Mesothelial cell of epicardium (in vitro differentiated cells): ENCODE data around the gene KAZN. TPM values are rescaled to one million over a fixed set of nuclear protein-coding genes. Genes with fewer than 3 reads are reported as not detected.

Experiments
- DNase-seq, 2 experiments: peaks; one replicate each; pipeline ENCODE4 v3.0.0; 2021; ENCODE audit warnings: low spot score in 2 of 2; ENCODE audit not compliant: unreplicated experiment in 2 of 2
- H3K27ac Mint-ChIP-seq: 2 replicates; pipeline ENCODE4 v1.8.0; 2021; ENCODE audit warnings: mixed read lengths
- H3K27me3 Mint-ChIP-seq: 2 replicates; pipeline ENCODE4 v1.8.0; 2021; ENCODE audit warnings: low read depth, mixed read lengths
- H3K36me3 Mint-ChIP-seq: 2 replicates; pipeline ENCODE4 v1.8.0; 2021; ENCODE audit warnings: mixed read lengths
- H3K4me1 Mint-ChIP-seq: 2 replicates; pipeline ENCODE4 v1.8.0; 2021; ENCODE audit warnings: mixed read lengths
- H3K4me3 Mint-ChIP-seq: 2 replicates; pipeline ENCODE4 v1.8.0; 2021; ENCODE audit warnings: mild to moderate bottlenecking, moderate library complexity, mixed read lengths
- H3K9me3 Mint-ChIP-seq: 2 replicates; pipeline ENCODE4 v1.8.0; 2021; ENCODE audit warnings: mixed read lengths
- total RNA-seq: library from RNA; stranded (reverse); gene quantifications from 3 replicates; pipeline ENCODE4 v1.2.1, GENCODE V29; 2021
- TF ChIP-seq, protein P1 (sequence below): fragments of 200-600 bp; sonication (generic); IDR thresholded peaks from one replicate; pipeline ENCODE4 v1.5.0; 2021; ENCODE audit warnings: antibody characterized with exemption; ENCODE audit not compliant: unreplicated experiment

The KAZN gene
- total RNA-seq, 1 donor from 2014 or later, result 38.4 TPM

- TF ChIP-seq, protein P1, sequence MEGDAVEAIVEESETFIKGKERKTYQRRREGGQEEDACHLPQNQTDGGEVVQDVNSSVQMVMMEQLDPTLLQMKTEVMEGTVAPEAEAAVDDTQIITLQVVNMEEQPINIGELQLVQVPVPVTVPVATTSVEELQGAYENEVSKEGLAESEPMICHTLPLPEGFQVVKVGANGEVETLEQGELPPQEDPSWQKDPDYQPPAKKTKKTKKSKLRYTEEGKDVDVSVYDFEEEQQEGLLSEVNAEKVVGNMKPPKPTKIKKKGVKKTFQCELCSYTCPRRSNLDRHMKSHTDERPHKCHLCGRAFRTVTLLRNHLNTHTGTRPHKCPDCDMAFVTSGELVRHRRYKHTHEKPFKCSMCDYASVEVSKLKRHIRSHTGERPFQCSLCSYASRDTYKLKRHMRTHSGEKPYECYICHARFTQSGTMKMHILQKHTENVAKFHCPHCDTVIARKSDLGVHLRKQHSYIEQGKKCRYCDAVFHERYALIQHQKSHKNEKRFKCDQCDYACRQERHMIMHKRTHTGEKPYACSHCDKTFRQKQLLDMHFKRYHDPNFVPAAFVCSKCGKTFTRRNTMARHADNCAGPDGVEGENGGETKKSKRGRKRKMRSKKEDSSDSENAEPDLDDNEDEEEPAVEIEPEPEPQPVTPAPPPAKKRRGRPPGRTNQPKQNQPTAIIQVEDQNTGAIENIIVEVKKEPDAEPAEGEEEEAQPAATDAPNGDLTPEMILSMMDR, result no peak
- Mint-ChIP-seq H3K4me3 (peak overlapping the region; percentile 78), H3K9me3 (peaks cover 5% of the 10 kb centered on the region), H3K27me3 (peaks cover 3% of the 10 kb centered on the region), H3K4me1 (peaks cover 52% of the 10 kb centered on the region), H3K27ac (peak overlapping the region; percentile 71), H3K36me3 (no peaks in the 10 kb centered on the region)
- no peak for DNase-seq
Observed at GRCh38 chr1:15155191-15155590, 556.7 kb downstream of the KAZN start.

GRCh38 chr1:15155888-15156741 lies 557.6 kb downstream of the KAZN start:
- Mint-ChIP-seq H3K4me3 (peak overlapping the region; percentile 78), H3K27me3 (peaks cover 3% of the 10 kb centered on the region), H3K36me3 (no peaks in the 10 kb centered on the region), H3K9me3 (no peaks in the 10 kb centered on the region), H3K4me1 (peaks cover 50% of the 10 kb centered on the region), H3K27ac (peak overlapping the region; percentile 71)
- DNase-seq, result no peak
- TF ChIP-seq, protein P1, result no peak

- Mint-ChIP-seq H3K4me1 (peaks cover 43% of the 10 kb centered on the region), H3K36me3 (no peaks in the 10 kb centered on the region), H3K4me3 (no peak overlapping the region), H3K27ac (peak overlapping the region; percentile 61), H3K9me3 (no peaks in the 10 kb centered on the region), H3K27me3 (peaks cover 3% of the 10 kb centered on the region)
- TF ChIP-seq, protein P1, result no peak
- no peak for DNase-seq
Observed at GRCh38 chr1:15156807-15157380, 558.4 kb downstream of the KAZN start.

GRCh38 chr1:15157524-15158399 lies 559.3 kb downstream of the KAZN start:
- H3K4me1 Mint-ChIP-seq, result peaks cover 38% of the 10 kb centered on the region
- no peaks in the 10 kb centered on the region for H3K9me3 Mint-ChIP-seq
- no peaks in the 10 kb centered on the region for H3K36me3 Mint-ChIP-seq
- peak overlapping the region; percentile 56 for H3K27ac Mint-ChIP-seq
- H3K27me3 Mint-ChIP-seq, result peaks cover 3% of the 10 kb centered on the region
- DNase-seq, result no peak
- no peak overlapping the region for H3K4me3 Mint-ChIP-seq
- TF ChIP-seq, protein P1, result no peak

- Mint-ChIP-seq H3K36me3 (no peaks in the 10 kb centered on the region), H3K4me1 (peaks cover 38% of the 10 kb centered on the region), H3K27ac (peak overlapping the region; percentile 56), H3K9me3 (no peaks in the 10 kb centered on the region), H3K27me3 (peaks cover 3% of the 10 kb centered on the region), H3K4me3 (no peak overlapping the region)
- DNase-seq, result no peak
- TF ChIP-seq, protein P1, result no peak
Observed at GRCh38 chr1:15158506-15159165, 560.2 kb downstream of the KAZN start.
